DOHH2 (cell line): Measurements from ENCODE around the gene WWOX.
A peak's percentile ranks its signal among the peaks of the same experiment; 100 is the strongest.

Source experiments
- H3F3A ChIP-seq: fragments of 200-600 bp; sonication (generic), shearing (Covaris generic); 2 replicates; pipeline ENCODE4 v1.6.0; 2016; ENCODE audit warnings: antibody characterized with exemption, mild to moderate bottlenecking; ENCODE audit not compliant: control insufficient read depth, insufficient read depth
- H3K27ac ChIP-seq: fragments of 200-600 bp; sonication (generic); 2 replicates; pipeline ENCODE4 v1.5.1; 2014; ENCODE audit warnings: low read depth, mild to moderate bottlenecking, low read length, moderate library complexity
- H3K27me3 ChIP-seq: fragments of 200-600 bp; sonication (generic); 2 replicates; pipeline ENCODE4 v1.6.1; 2014; ENCODE audit warnings: mild to moderate bottlenecking, low read length, mixed read lengths; ENCODE audit not compliant: control insufficient read depth
- H3K36me3 ChIP-seq: fragments of 200-600 bp; sonication (generic); 2 replicates; pipeline ENCODE4 v1.6.1; 2014; ENCODE audit warnings: mild to moderate bottlenecking, low read length, moderate library complexity, mixed read lengths; ENCODE audit not compliant: control insufficient read depth
- H3K4me1 ChIP-seq: fragments of 200-600 bp; sonication (generic); 2 replicates; pipeline ENCODE4 v1.6.1; 2014; ENCODE audit warnings: mild to moderate bottlenecking, low read length, mixed read lengths; ENCODE audit not compliant: control insufficient read depth
- H3K4me2 ChIP-seq: fragments of 200-600 bp; sonication (generic); 2 replicates; pipeline ENCODE4 v1.6.0; 2014; ENCODE audit warnings: mild to moderate bottlenecking, low read length, moderate library complexity
- H3K4me3 ChIP-seq: fragments of 200-600 bp; sonication (generic); 2 replicates; pipeline ENCODE4 v1.5.1; 2014; ENCODE audit warnings: mild to moderate bottlenecking, low read length, mixed read lengths
- H3K79me2 ChIP-seq: fragments of 200-600 bp; sonication (generic); 2 replicates; pipeline ENCODE4 v1.6.1; 2014; ENCODE audit warnings: mild to moderate bottlenecking, low read length, mixed read lengths; ENCODE audit not compliant: control insufficient read depth
- H3K9me2 ChIP-seq: fragments of 200-600 bp; sonication (generic); replicated peaks from 2 replicates; pipeline ENCODE4 v1.6.1; 2014; ENCODE audit warnings: mild to moderate bottlenecking, low read length, mixed read lengths; ENCODE audit not compliant: control insufficient read depth
- H3K9me3 ChIP-seq: fragments of 200-600 bp; sonication (generic); 2 replicates; pipeline ENCODE4 v1.6.1; 2014; ENCODE audit warnings: antibody characterized with exemption, low read length, mixed read lengths; ENCODE audit not compliant: control insufficient read depth, insufficient read depth
- H4K20me1 ChIP-seq: fragments of 200-600 bp; sonication (generic); 2 replicates; pipeline ENCODE4 v1.6.0; 2014; ENCODE audit warnings: low read depth, mild to moderate bottlenecking, antibody characterized with exemption, low read length, moderate library complexity; ENCODE audit not compliant: control insufficient read depth, insufficient read depth
- EZH2phosphoT487 ChIP-seq: fragments of 200-600 bp; sonication (generic); IDR thresholded peaks from 2 replicates; pipeline ENCODE4 v1.6.1; 2017; ENCODE audit warnings: borderline replicate concordance, mild to moderate bottlenecking, antibody characterized with exemption, low read length, moderate library complexity, mixed read lengths
- TF ChIP-seq, protein P1 (sequence below): fragments of 200-600 bp; sonication (generic); IDR thresholded peaks from one replicate; pipeline ENCODE4 v1.5.1; 2014; ENCODE audit warnings: antibody characterized with exemption, mild to moderate bottlenecking, low read depth, low read length; ENCODE audit not compliant: poor library complexity, severe bottlenecking

Gene WWOX

DNA sequence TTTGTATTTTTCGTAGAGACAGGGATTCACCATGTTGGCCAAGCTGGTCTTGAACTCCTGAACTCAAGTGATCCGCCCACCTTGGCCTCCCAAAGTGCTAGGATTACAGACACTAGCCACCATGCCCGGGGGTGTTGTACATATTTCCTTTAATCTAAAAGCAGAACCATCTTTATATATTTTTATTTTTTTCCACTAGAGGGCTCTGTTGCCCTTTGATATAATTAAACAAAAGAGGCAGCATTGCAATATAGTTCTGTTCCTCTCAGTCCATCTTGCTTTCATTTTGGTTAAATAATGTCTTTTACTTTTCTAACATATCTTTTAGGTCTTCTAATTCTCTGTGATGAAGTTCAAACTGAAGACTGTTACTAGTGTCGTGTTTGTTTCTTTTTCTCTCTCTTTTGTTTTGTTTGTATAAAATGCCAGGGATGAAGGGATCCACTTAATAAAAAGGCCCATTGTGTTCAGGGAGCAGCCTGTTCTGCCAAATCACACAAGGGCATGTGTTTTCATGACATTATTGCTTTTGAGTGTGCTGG lies 23.4 kb downstream of the WWOX start:
- Histone ChIP-seq H3K9me2 (no peaks in the 10 kb centered on the region), H3K79me2 (no peaks in the 10 kb centered on the region), H3F3A (peaks cover 5% of the 10 kb centered on the region; the same call in 1 of the 2 replicates), H3K4me2 (no peak overlapping the region), H3K27me3 (no peaks in the 10 kb centered on the region), H3K4me1 (no peaks in the 10 kb centered on the region), H3K9me3 (no peaks in the 10 kb centered on the region), H3K27ac (no peak overlapping the region), H3K4me3 (no peak overlapping the region), H3K36me3 (peaks cover 21% of the 10 kb centered on the region), H4K20me1 (no peaks in the 10 kb centered on the region)
- no peak for TF ChIP-seq EZH2phosphoT487
- TF ChIP-seq, protein P1, sequence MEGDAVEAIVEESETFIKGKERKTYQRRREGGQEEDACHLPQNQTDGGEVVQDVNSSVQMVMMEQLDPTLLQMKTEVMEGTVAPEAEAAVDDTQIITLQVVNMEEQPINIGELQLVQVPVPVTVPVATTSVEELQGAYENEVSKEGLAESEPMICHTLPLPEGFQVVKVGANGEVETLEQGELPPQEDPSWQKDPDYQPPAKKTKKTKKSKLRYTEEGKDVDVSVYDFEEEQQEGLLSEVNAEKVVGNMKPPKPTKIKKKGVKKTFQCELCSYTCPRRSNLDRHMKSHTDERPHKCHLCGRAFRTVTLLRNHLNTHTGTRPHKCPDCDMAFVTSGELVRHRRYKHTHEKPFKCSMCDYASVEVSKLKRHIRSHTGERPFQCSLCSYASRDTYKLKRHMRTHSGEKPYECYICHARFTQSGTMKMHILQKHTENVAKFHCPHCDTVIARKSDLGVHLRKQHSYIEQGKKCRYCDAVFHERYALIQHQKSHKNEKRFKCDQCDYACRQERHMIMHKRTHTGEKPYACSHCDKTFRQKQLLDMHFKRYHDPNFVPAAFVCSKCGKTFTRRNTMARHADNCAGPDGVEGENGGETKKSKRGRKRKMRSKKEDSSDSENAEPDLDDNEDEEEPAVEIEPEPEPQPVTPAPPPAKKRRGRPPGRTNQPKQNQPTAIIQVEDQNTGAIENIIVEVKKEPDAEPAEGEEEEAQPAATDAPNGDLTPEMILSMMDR: peak; percentile 25

DNA sequence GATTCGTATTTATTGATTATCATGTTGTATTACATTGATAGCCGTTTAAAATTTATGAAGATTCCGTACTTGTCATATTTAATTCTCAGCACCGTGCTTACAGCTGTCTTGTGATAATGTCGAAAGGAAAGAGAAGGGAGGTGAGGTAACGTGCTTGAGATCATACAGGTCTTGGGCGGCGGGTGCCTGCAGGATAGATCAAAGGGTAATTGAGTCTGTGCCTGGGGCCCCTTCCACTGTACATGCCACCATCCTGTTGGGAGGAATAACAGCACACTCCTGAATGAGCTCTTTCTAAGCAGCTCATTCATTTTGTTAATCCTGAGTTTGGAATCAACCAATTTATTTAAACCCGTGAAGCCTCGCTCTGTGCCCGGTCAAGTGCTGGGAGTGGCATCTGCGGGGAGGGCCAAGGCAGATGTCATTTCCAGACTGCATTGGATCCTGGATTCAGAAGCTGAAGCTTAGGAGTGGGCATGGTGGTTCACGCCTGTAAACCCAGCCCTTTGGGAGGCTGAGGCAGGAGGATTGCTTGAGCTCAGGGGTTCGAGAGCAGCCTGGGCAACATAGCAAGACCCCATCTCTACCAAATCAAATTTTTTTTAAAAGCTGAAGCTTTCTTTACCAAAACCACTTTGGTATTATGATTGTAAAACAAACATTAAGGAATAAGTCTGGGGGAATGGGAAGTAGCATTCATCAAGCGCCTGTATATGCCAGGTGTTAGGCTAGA lies 25.8 kb downstream of the WWOX start:
- no peaks in the 10 kb centered on the region for H3K4me1 ChIP-seq
- H3K4me2 ChIP-seq: no peak overlapping the region
- H3K27me3 ChIP-seq: no peaks in the 10 kb centered on the region
- no peaks in the 10 kb centered on the region for H3K9me2 ChIP-seq
- no peaks in the 10 kb centered on the region for H4K20me1 ChIP-seq
- no peak overlapping the region for H3K4me3 ChIP-seq
- no peak overlapping the region for H3K27ac ChIP-seq
- no peaks in the 10 kb centered on the region for H3K79me2 ChIP-seq
- peaks cover 6% of the 10 kb centered on the region; the same call in 1 of the 2 replicates for H3K36me3 ChIP-seq
- peaks cover 5% of the 10 kb centered on the region; the same call in 1 of the 2 replicates for H3F3A ChIP-seq
- no peak for TF ChIP-seq EZH2phosphoT487
- TF ChIP-seq, protein P1: no peak
- no peaks in the 10 kb centered on the region for H3K9me3 ChIP-seq

DNA sequence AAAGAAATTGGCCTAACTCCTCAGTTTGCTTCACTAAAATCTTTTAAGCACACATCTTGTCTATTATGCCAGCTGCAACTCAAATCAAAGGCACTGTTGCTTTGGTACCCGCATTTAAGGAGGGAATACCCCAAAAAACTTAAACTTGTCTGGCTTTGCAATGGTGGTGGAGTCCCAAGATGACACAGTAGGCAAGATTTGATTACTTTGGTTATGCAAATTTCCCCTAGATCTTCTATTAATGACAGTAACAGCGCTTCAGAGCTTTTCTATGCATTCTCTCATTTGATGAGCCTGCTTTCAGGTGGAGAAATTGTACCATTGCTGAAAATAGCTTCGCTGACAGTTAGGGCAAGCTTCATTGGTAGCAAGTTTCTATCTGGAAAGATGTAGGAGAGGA lies 27.2 kb downstream of the WWOX start:
- Histone ChIP-seq H3K27ac (no peak overlapping the region), H3K79me2 (no peaks in the 10 kb centered on the region), H3K27me3 (no peaks in the 10 kb centered on the region), H3K9me2 (no peaks in the 10 kb centered on the region), H3K4me3 (no peak overlapping the region), H3K4me2 (no peak overlapping the region), H3K4me1 (no peaks in the 10 kb centered on the region), H3K9me3 (no peaks in the 10 kb centered on the region), H4K20me1 (no peaks in the 10 kb centered on the region), H3K36me3 (peaks cover 13% of the 10 kb centered on the region; the same call in 1 of the 2 replicates), H3F3A (peaks cover 2% of the 10 kb centered on the region; the same call in 1 of the 2 replicates)
- TF ChIP-seq EZH2phosphoT487: no peak
- TF ChIP-seq, protein P1: no peak
